ENCODE measurements around the gene MAML2. TPM values are rescaled to one million over a fixed set of nuclear protein-coding genes. Genes with fewer than 3 reads are reported as not detected.

Gene MAML2
- total RNA-seq, 1 experiment from 2014 or later = 22.7 TPM

DNA sequence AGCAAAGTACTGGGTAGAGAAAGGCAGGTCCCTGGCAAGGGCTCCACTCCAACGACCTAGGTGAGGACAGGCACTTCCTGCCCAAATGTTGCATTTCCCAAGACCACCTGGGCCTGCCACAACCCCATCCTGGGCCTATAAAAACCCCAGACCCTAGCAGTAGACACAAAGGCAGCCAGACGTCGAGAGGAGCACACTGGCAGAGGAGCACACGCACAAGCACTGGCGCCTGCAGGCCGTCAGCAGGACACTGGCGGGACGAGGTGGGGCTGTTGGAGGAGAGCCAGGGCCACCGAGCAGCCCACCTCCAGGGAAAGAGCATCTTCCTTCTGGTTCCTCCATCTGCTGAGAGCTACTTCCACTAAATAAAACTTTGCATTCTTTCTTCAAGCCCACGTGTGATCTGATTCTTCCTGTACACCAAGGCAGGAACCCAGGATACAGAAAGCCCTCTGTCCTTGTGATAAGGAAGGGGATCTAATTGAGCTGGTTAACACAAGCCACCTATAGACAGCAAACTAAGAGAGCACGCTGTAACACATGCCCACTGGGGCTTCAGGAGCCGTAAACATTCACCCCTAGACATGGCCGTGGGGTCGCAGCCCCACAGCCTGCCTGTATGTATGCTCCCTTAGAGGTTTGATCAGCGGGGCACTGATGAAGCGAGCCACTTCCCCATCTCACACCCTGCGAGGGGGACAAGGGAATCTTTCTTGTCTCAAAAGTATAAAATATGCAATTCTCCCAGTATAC lies 329.4 kb downstream of the MAML2 start:
- Mint-ChIP-seq H3K27ac (ENCODE audit: unreplicated experiment) (peak overlapping the region; percentile 75), H3K36me3 (ENCODE audit: insufficient read depth, unreplicated experiment) (peaks cover 4% of the 10 kb centered on the region), H3K9me3 (ENCODE audit: low read depth, unreplicated experiment) (no peaks in the 10 kb centered on the region), H3K4me3 (ENCODE audit: low read depth, unreplicated experiment) (no peak overlapping the region), H3K4me1 (ENCODE audit: low read depth, unreplicated experiment) (peaks cover 38% of the 10 kb centered on the region), H3K27me3 (ENCODE audit: unreplicated experiment) (no peaks in the 10 kb centered on the region)
- no peak for TF ChIP-seq CTCF (IDR thresholded peaks at IDR 0.05; ENCODE audit: unreplicated experiment)
- CTCF ChIA-PET = no interaction called here
- intact Hi-C loops (cut with micrococcal nuclease; ENCODE audit: unreplicated experiment) = loop anchor here (2.0 to 5.0 kb wide), 4 partner anchors 39 to 379 kb away; partner anchors contain the start of gene MAML2
- BruUV-seq (replicated peaks) = no TSS peak
- DNase-seq = no peak

GRCh38 chr11:96012086-96012824 lies 330.7 kb downstream of the MAML2 start:
- TF ChIP-seq CTCF (IDR thresholded peaks at IDR 0.05; ENCODE audit: unreplicated experiment) = no peak
- no peak overlapping the region for H3K4me3 Mint-ChIP-seq (ENCODE audit: low read depth, unreplicated experiment)
- H3K27ac Mint-ChIP-seq (ENCODE audit: unreplicated experiment) = peak overlapping the region; percentile 75
- peaks cover 38% of the 10 kb centered on the region for H3K4me1 Mint-ChIP-seq (ENCODE audit: low read depth, unreplicated experiment)
- peaks cover 4% of the 10 kb centered on the region for H3K36me3 Mint-ChIP-seq (ENCODE audit: insufficient read depth, unreplicated experiment)
- peak; percentile 60 for DNase-seq
- H3K27me3 Mint-ChIP-seq (ENCODE audit: unreplicated experiment) = no peaks in the 10 kb centered on the region
- no TSS peak for BruUV-seq (replicated peaks)
- no peaks in the 10 kb centered on the region for H3K9me3 Mint-ChIP-seq (ENCODE audit: low read depth, unreplicated experiment)
- CTCF ChIA-PET = interaction anchor here (1.0 kb wide), 1 partner anchor 331 kb away, joined by 3 read pairs; the partner anchor contains the start of gene MAML2
- intact Hi-C loops (cut with micrococcal nuclease; ENCODE audit: unreplicated experiment) = loop anchor here (2.0 to 5.0 kb wide), 4 partner anchors 40 to 381 kb away; partner anchors contain the start of gene MAML2

GRCh38 chr11:96010683-96011082 lies 332.3 kb downstream of the MAML2 start:
- no TSS peak for BruUV-seq (replicated peaks)
- Mint-ChIP-seq H3K4me1 (ENCODE audit: low read depth, unreplicated experiment) (peaks cover 37% of the 10 kb centered on the region), H3K27ac (ENCODE audit: unreplicated experiment) (peak overlapping the region; percentile 55), H3K9me3 (ENCODE audit: low read depth, unreplicated experiment) (no peaks in the 10 kb centered on the region), H3K4me3 (ENCODE audit: low read depth, unreplicated experiment) (no peak overlapping the region), H3K27me3 (ENCODE audit: unreplicated experiment) (no peaks in the 10 kb centered on the region), H3K36me3 (ENCODE audit: insufficient read depth, unreplicated experiment) (peaks cover 4% of the 10 kb centered on the region)
- CTCF ChIA-PET = no interaction called here
- intact Hi-C loops (cut with micrococcal nuclease; ENCODE audit: unreplicated experiment) = loop anchor here (5.0 kb wide), 3 partner anchors 42 to 332 kb away; partner anchors contain the start of gene MAML2
- TF ChIP-seq CTCF (IDR thresholded peaks at IDR 0.05; ENCODE audit: unreplicated experiment) = no peak
- no peak for DNase-seq

DNA sequence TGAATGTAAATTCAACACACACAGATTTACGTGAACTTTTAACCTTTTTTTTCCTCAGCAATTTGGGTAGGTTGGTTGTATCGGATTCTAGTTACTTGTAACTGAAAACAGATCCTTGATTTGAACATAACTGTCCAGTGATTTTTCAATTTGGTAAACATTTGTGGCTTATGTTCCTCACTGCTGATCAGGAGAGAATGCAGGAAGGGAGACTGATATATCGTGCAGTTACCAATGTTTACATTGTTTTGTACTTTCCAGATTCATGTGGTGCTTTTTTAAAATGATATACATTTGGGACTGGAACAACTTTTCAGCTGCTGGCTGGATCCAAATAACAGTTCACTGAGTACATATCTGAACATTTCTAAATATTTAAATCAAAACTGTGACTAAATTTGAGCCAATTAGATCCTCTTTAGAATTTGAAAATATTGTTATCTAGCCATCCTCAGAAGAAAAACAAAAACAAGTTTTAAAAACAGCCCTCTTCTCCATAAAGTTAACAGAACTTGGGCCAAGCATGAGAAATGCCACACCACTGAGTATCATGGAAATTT lies 334.8 kb downstream of the MAML2 start:
- H3K9me3 Mint-ChIP-seq (ENCODE audit: low read depth, unreplicated experiment) = no peaks in the 10 kb centered on the region
- CTCF ChIA-PET = interaction anchor here (0.7 kb wide), 1 partner anchor 147 kb away, joined by 6 read pairs; no protein-coding TSS in a partner anchor
- BruUV-seq (replicated peaks) = no TSS peak

More for the DNA sequence above, 334.8 kb downstream of the MAML2 start:
- Mint-ChIP-seq H3K4me1 (ENCODE audit: low read depth, unreplicated experiment) (peaks cover 19% of the 10 kb centered on the region), H3K4me3 (ENCODE audit: low read depth, unreplicated experiment) (no peak overlapping the region), H3K27ac (ENCODE audit: unreplicated experiment) (no peak overlapping the region), H3K36me3 (ENCODE audit: insufficient read depth, unreplicated experiment) (peaks cover 4% of the 10 kb centered on the region), H3K27me3 (ENCODE audit: unreplicated experiment) (no peaks in the 10 kb centered on the region)
- intact Hi-C loops (cut with micrococcal nuclease; ENCODE audit: unreplicated experiment) = no loop called here
- no peak for TF ChIP-seq CTCF (IDR thresholded peaks at IDR 0.05; ENCODE audit: unreplicated experiment)
- no peak for DNase-seq

Measured in Calu3 (cell line).